ENCODE results near the gene KIF26A.

- TF ChIP-seq, protein P1, sequence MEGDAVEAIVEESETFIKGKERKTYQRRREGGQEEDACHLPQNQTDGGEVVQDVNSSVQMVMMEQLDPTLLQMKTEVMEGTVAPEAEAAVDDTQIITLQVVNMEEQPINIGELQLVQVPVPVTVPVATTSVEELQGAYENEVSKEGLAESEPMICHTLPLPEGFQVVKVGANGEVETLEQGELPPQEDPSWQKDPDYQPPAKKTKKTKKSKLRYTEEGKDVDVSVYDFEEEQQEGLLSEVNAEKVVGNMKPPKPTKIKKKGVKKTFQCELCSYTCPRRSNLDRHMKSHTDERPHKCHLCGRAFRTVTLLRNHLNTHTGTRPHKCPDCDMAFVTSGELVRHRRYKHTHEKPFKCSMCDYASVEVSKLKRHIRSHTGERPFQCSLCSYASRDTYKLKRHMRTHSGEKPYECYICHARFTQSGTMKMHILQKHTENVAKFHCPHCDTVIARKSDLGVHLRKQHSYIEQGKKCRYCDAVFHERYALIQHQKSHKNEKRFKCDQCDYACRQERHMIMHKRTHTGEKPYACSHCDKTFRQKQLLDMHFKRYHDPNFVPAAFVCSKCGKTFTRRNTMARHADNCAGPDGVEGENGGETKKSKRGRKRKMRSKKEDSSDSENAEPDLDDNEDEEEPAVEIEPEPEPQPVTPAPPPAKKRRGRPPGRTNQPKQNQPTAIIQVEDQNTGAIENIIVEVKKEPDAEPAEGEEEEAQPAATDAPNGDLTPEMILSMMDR (IDR thresholded peaks at IDR 0.05): no peak
- TF ChIP-seq POLR2A (IDR thresholded peaks at IDR 0.05): no peak
Observed at GRCh38 chr14:104184911-104185499, 46.6 kb downstream of the KIF26A start.
